Measurements from ENCODE around the gene SLC7A9.
"Not testable (repeated sequence)": the region's sequence is repeated elsewhere in the genome, so short reads cannot be mapped to it uniquely, and the experiment has no call there.

Gene SLC7A9

DNA sequence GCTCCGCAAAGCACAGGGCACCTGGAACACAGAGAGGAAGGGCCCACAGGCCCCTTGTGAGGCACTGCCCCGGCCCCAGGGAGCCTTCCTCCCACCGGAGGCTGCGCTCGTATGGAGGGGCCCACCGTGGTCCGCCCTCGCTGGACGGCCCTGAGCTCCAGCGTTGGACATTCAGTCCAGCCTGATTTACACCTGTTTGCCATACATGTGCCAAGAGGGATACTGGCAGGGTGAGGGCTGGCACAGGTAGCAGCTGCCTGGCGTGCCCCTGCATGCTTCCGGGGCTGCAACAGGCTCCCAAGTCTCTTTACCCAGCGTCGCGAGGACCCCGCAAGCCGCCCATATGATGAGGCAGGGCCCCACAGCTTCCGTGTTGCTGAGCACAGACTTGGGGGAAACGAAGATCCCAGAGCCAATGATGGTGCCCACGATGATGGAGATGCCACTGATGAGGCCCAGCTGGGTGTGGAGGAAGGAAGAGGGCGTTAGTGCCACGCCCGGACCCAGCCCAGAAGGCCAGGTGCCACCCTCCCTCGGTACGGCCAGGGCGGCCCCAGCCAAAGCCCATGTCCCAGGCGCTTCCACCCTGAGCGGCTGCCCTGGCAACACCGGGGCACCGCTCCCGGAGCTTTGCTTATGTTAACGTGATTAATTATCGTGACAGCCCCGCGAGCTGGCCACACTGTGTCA is 5.1 kb downstream of the SLC7A9 start:
- DNase-seq (ENCODE audit: extremely low read depth in 1 of 2, low read depth in 1 of 2): no peak

DNA sequence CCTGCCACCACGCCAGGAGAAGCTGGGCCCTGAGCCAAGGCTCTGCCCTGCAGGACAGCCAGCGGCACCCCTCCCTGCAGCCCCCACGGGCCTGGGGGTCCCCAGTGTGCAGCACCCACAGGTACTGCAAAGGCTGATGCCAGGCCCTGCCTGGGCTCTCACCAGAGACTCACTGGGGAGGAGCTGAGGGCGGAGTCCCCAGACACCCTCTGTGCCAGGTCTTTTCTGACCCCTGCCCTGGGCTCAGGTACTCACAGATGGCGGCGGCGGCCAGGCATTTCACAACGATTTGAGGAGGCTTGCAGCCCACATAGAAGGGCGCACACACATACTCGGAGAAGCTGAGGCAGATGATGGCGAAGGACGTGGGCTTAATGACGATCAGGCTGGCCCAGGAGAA is 5.7 kb downstream of the SLC7A9 start:
- no peak for DNase-seq (ENCODE audit: extremely low read depth in 1 of 2, low read depth in 1 of 2)

- DNase-seq (ENCODE audit: extremely low read depth in 1 of 2, low read depth in 1 of 2): no peak
Observed at GRCh38 chr19:32863301-32863700, 6.3 kb downstream of the SLC7A9 start.

- no peak for DNase-seq (ENCODE audit: extremely low read depth in 1 of 2, low read depth in 1 of 2)
Observed at GRCh38 chr19:32862741-32863140, 6.8 kb downstream of the SLC7A9 start.

DNA sequence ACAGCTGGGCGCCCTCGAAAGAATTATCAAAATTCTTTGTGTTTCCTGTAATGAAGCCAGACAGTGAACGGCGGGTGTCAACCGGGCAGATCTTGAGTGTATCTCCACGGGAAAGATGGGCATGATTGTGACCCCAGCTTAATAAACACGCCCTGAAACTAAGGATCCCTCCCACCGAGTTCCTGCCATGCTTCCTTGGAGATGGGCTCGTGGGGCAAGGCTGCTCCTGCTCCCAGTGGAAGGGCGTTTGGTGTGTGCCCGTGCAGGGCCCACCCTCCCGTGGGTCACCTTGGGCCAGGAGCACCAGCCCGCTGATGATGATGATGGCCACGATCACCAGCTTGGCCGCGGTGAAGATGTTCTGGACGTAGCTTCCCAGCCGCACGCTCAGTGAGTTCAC is 7.4 kb downstream of the SLC7A9 start:
- no peak for DNase-seq (ENCODE audit: extremely low read depth in 1 of 2, low read depth in 1 of 2)

DNA sequence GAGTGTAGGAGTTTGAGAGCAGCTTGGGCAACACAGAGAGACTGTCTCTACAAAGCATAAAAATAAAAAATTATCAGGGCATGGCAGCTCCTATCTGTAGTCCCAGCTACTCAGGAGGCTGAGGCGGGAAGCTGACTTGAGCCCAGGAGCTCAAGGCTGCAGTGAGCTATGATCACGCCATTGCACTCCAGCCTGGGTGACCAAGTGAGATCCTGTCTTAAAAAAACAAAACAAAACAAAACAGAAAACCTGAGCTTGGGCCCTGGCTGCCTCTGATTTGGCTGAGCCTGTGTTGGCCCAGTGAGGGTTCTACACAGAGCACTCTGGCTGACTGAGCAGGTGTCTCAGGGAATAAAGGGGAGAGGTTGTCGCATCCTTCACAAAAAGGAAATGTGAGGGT is 8.0 kb downstream of the SLC7A9 start:
- no peak for DNase-seq (ENCODE audit: extremely low read depth in 1 of 2, low read depth in 1 of 2)

DNA sequence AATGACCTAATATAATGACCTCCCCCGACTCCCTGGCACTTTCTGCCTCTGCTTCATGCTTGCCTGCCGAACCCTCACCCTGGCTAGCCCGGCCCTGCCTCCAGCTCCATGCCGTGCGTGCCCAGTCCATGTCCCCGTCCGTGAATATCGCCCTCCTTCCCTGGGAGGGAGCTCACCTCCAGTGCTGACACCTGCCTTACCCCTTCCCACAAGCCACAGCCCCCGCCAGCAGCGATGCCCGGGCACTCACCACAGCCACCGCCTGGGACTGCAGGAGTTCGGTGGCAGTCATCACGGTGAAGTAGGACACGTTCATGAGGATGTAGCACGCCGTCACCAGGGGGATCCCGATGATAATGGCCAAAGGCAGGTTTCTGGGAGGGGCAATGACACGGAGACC is 10.0 kb downstream of the SLC7A9 start:
- DNase-seq (ENCODE audit: extremely low read depth in 1 of 2, low read depth in 1 of 2): no peak

DNA sequence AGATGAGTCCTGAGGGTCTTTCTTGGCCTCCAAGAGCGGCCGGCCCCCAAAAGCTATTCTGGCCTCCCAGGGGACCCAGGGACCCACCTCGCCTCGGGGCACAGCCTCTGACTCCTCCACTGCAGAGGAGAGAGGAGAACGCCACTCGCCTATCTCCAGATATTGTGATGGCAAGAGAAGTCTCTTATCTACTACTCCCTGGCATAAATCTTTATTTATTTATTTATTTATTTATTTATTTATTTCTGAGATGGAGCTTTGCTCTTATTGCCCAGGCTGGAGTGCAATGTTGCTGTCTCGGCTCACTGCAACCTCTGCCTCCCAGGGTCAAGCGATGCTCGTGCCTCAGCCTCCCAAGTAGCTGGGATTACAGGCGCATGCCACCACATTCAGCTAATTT is 11.0 kb downstream of the SLC7A9 start:
- DNase-seq (ENCODE audit: extremely low read depth in 1 of 2, low read depth in 1 of 2): no peak

GRCh38 chr19:32858155-32858554 is 11.4 kb downstream of the SLC7A9 start:
- DNase-seq (ENCODE audit: extremely low read depth in 1 of 2, low read depth in 1 of 2): no peak

DNA sequence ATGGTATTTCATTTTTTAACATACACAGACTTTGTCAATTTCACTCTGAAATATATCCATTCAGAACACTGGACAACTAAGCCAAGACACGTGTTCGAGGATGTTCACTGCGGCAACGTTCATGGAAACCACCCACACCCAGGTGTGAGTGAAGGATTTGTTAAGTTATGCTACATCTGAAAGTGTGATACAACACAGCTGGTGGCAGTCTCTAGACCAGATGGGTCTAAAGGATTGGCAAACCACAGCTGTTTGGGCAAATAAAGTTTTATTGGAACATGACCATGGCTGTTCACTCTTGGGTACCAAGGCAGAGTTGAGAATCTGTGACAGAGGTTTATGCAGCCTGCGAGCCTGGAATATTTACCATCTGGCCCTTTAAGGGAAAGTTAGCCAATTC is 12.0 kb downstream of the SLC7A9 start:
- DNase-seq (ENCODE audit: extremely low read depth in 1 of 2, low read depth in 1 of 2): no peak

GRCh38 chr19:32856818-32857217 is 12.7 kb downstream of the SLC7A9 start:
- not testable (repeated sequence) for DNase-seq (ENCODE audit: extremely low read depth in 1 of 2, low read depth in 1 of 2)

GRCh38 chr19:32852216-32852615 is 17.4 kb downstream of the SLC7A9 start:
- DNase-seq (ENCODE audit: extremely low read depth in 1 of 2, low read depth in 1 of 2): no peak

DNA sequence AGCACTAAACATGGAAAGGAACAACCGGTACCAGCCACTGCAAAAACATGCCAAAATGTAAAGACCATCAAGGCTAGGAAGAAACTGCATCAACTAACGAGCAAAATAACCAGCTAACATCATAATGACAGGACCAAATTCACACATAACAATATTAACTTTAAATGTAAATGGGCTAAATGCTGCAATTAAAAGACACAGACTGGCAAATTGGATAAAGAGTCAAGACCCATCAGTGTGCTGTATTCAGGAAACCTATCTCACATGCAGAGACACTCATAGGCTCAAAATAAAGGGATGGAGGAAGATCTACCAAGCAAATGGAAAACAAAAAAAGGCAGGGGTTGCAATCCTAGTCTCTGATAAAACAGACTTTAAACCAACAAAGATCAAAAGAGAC is 21.5 kb downstream of the SLC7A9 start:
- DNase-seq (ENCODE audit: extremely low read depth in 1 of 2, low read depth in 1 of 2): not testable (repeated sequence)

GRCh38 chr19:32843716-32844245 is 25.8 kb downstream of the SLC7A9 start:
- no peak for DNase-seq (ENCODE audit: extremely low read depth in 1 of 2, low read depth in 1 of 2)

DNA sequence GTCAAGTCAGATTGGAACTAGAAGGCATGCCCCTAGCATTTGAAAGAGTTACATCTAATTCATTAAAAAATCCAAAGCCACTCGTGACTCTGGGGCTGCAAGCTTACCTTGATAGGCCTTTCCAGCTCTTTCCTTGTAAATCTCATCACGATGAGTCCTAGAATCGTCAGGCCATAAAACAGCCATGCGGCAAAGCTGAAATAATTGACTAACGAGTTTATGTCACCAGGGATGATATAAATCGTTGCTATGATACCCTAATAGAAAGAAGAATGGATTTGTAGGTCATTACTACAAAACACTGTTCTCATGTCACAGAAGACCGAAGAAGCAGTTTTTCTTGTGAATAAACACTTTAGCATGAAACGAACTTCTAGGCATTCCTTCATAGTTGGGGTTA is 27.5 kb downstream of the SLC7A9 start:
- no peak for DNase-seq (ENCODE audit: extremely low read depth in 1 of 2, low read depth in 1 of 2)

GRCh38 chr19:32837531-32837930 is 32.0 kb downstream of the SLC7A9 start:
- no peak for DNase-seq (ENCODE audit: extremely low read depth in 1 of 2, low read depth in 1 of 2)

- DNase-seq (ENCODE audit: extremely low read depth in 1 of 2, low read depth in 1 of 2): not testable (repeated sequence)
Observed at GRCh38 chr19:32833388-32833787, 36.2 kb downstream of the SLC7A9 start.

DNA sequence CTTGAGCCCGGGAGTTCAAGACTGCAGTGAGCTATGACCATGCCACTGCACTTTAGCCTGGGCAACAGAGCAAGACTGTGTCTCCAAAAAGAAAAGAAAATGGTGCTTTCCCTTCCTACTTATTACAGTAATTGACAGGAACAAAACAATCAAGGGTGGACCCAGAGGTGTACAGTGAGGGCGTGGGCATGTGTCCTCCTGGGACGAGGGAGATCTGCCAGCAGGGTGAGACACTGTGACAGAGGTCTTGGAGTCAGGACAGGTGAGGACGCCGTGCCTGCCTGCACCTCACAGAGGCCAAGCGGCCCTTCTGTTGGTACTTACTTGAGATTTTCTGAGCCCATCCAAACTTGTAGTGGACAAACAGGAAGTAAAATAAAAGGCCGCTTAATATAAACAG is 36.7 kb downstream of the SLC7A9 start:
- not testable (repeated sequence) for DNase-seq (ENCODE audit: extremely low read depth in 1 of 2, low read depth in 1 of 2)

DNA sequence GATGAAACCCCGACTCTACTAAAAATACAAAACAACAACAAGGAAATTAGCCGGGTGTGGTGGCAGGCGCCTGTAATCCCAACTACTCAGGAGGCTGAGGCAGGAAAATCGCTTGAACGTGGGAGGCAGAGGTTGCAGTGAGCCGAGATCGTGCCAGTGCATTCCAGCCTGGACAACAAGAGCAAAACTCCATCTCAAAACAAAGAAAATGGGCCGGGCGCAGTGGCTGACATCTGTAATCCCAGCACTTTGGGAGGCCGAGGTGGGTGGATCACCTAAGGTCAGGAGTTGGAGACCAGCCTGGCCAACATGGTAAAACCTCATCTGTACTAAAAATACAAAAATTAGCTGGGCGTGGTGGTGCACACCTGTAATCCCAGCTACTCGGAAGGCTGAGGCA is 37.5 kb downstream of the SLC7A9 start:
- not testable (repeated sequence) for DNase-seq (ENCODE audit: extremely low read depth in 1 of 2, low read depth in 1 of 2)

DNA sequence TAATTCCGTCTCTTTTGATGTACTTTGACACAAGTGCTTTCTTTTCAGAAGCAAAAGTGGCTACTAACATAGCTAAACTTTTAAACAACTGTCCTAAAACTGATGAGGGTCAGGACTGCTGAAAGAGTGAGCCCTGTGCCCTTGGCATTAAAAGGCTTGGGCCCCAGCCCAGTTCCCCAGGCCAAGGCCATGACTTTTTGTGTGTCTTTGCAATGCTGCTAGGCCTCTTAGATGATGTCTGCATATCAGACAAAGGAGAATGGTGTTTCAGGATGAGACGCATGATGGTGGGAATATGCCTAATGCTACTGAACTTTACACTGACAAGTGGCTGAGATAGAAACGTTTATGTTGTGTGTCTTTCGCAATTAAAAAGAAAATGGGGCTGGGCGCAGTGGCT is 38.0 kb downstream of the SLC7A9 start:
- DNase-seq (ENCODE audit: extremely low read depth in 1 of 2, low read depth in 1 of 2): no peak

- no peak for DNase-seq (ENCODE audit: extremely low read depth in 1 of 2, low read depth in 1 of 2)
Observed at GRCh38 chr19:32830231-32831014, 39.1 kb downstream of the SLC7A9 start.

GRCh38 chr19:32829345-32829896 is 40.1 kb downstream of the SLC7A9 start:
- DNase-seq (ENCODE audit: extremely low read depth in 1 of 2, low read depth in 1 of 2): no peak
